Smooth muscle cell (in vitro differentiated cells): Measurements from ENCODE around the gene ATXN3L. TPM values are rescaled to one million over a fixed set of nuclear protein-coding genes. Genes with fewer than 3 reads are reported as not detected.

Source experiments
- DNase-seq: peaks from one replicate; lab custom pipeline; 2025; ENCODE audit not compliant: unreplicated experiment; lab: John Stamatoyannopoulos, UW
- H2AFZ ChIP-seq: fragments of 200-600 bp; sonication (generic); 2 replicates; pipeline ENCODE4 v1.6.0; 2016; ENCODE audit warnings: antibody characterized with exemption, low read depth, mild to moderate bottlenecking
- H3F3A ChIP-seq: fragments of 200-600 bp; sonication (generic); 2 replicates; pipeline ENCODE4 v1.6.0; 2017; ENCODE audit warnings: antibody characterized with exemption, low read depth
- H3K27ac ChIP-seq: fragments of 200-600 bp; sonication (generic); 2 replicates; pipeline ENCODE4 v1.5.1; 2016; ENCODE audit warnings: low read depth, mild to moderate bottlenecking
- H3K27me3 ChIP-seq: fragments of 200-600 bp; sonication (generic); 2 replicates; pipeline ENCODE4 v1.6.1; 2016; ENCODE audit warnings: low read depth, mild to moderate bottlenecking
- H3K36me3 ChIP-seq: fragments of 200-600 bp; sonication (generic); 2 replicates; pipeline ENCODE4 v1.5.1; 2016; ENCODE audit warnings: low read depth
- H3K4me1 ChIP-seq: fragments of 200-600 bp; sonication (generic); 2 replicates; pipeline ENCODE4 v1.5.1; 2016; ENCODE audit warnings: low read depth
- H3K4me2 ChIP-seq: fragments of 200-600 bp; sonication (generic); 2 replicates; pipeline ENCODE4 v1.6.0; 2016; ENCODE audit warnings: mild to moderate bottlenecking
- H3K4me3 ChIP-seq: fragments of 200-600 bp; sonication (generic); 2 replicates; pipeline ENCODE4 v1.5.1; 2016; ENCODE audit warnings: mild to moderate bottlenecking
- H3K79me2 ChIP-seq: fragments of 200-600 bp; sonication (generic); 2 replicates; pipeline ENCODE4 v1.6.0; 2016; ENCODE audit warnings: low read depth, mild to moderate bottlenecking
- H3K9ac ChIP-seq: fragments of 200-600 bp; sonication (generic); 2 replicates; pipeline ENCODE4 v1.6.0; 2016; ENCODE audit warnings: low read depth
- H3K9me3 ChIP-seq: fragments of 200-600 bp; sonication (generic); replicated peaks from 2 replicates; pipeline ENCODE4 v1.5.1; 2016; ENCODE audit warnings: low read depth
- H4K20me1 ChIP-seq: fragments of 200-600 bp; sonication (generic); 2 replicates; pipeline ENCODE4 v1.6.0; 2016; ENCODE audit warnings: low read depth
- WGBS: methylation state at CpG from one replicate; pipeline ENCODE4 v1.1.7; 2016; ENCODE audit warnings: low lambda C conversion rate; 5-methylcytosine and 5-hydroxymethylcytosine counted together
- polyA plus RNA-seq: library from polyadenylated mRNA; unstranded; fragments of >200 nt; fragmentation: Nextera tagmentation; extraction: Ambion mirVana; gene quantifications from 2 replicates; pipeline ENCODE4 v1.2.1, GENCODE V29; 2016
- total RNA-seq: library from RNA; depleted of rRNA; stranded (reverse); fragments of >200 nt; gene quantifications from 2 replicates; pipeline ENCODE4 v1.2.3, GENCODE V29; 2014
- TF ChIP-seq, protein P1 (sequence below): fragments of 200-600 bp; sonication (generic); IDR thresholded peaks from 2 replicates; pipeline ENCODE4 v1.5.1; 2017; ENCODE audit warnings: borderline replicate concordance, mild to moderate bottlenecking, antibody characterized with exemption; ENCODE audit not compliant: insufficient read depth, poor library complexity, severe bottlenecking

ATXN3L gene
- total and polyA plus RNA-seq, 2 experiments from 2014 or later, result not detected

DNA sequence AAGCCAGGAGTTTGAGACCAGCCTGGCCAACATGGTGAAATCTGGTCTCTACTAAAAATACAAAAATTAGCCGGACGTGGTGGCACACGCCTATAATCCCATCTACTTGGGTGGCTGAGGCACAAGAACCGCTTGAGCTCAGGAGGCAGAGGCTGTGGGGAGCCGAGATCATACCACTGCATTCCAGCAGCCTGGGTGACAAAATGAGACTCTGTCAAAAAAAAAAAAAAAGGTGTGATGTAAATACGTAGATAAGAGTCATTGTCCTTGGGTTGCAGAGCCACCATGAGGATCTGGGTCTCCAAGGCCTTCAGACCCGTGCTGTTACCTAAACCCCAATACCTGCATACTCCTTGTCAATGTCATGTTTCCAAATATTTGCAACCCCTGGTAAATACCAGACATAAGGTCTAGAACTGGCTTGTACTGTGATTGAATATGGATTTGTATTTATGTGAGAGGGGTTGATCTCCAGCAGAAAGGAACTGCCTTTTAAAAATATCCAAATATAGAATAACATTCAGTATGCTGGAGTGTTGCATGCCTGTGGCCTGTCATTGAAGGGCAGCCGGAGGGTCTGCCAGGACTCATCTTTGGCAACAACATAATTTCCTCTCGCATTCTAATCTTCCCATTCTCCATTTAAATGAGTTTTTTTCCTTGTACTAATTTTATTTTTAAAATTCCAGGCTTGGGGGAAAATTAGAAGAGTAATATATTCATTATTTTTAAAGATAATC lies 40.4 kb downstream of the ATXN3L start:
- no peaks in the 10 kb centered on the region for H3K27me3 ChIP-seq
- H3K4me1 ChIP-seq, result peaks cover 34% of the 10 kb centered on the region
- H2AFZ ChIP-seq, result no peak overlapping the region
- no peak overlapping the region for H3K4me3 ChIP-seq
- no peak overlapping the region for H3K9ac ChIP-seq
- no peaks in the 10 kb centered on the region for H3K79me2 ChIP-seq
- TF ChIP-seq, protein P1, sequence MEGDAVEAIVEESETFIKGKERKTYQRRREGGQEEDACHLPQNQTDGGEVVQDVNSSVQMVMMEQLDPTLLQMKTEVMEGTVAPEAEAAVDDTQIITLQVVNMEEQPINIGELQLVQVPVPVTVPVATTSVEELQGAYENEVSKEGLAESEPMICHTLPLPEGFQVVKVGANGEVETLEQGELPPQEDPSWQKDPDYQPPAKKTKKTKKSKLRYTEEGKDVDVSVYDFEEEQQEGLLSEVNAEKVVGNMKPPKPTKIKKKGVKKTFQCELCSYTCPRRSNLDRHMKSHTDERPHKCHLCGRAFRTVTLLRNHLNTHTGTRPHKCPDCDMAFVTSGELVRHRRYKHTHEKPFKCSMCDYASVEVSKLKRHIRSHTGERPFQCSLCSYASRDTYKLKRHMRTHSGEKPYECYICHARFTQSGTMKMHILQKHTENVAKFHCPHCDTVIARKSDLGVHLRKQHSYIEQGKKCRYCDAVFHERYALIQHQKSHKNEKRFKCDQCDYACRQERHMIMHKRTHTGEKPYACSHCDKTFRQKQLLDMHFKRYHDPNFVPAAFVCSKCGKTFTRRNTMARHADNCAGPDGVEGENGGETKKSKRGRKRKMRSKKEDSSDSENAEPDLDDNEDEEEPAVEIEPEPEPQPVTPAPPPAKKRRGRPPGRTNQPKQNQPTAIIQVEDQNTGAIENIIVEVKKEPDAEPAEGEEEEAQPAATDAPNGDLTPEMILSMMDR, result no peak
- DNase-seq, result no peak
- no peaks in the 10 kb centered on the region for H3K36me3 ChIP-seq
- H3K27ac ChIP-seq, result no peak overlapping the region
- no peaks in the 10 kb centered on the region for H4K20me1 ChIP-seq
- WGBS, result 40% methylated on average over 9 of the region's 9 CpGs
- no peaks in the 10 kb centered on the region for H3F3A ChIP-seq
- no peaks in the 10 kb centered on the region for H3K9me3 ChIP-seq
- peak overlapping the region; percentile 11 for H3K4me2 ChIP-seq

DNA sequence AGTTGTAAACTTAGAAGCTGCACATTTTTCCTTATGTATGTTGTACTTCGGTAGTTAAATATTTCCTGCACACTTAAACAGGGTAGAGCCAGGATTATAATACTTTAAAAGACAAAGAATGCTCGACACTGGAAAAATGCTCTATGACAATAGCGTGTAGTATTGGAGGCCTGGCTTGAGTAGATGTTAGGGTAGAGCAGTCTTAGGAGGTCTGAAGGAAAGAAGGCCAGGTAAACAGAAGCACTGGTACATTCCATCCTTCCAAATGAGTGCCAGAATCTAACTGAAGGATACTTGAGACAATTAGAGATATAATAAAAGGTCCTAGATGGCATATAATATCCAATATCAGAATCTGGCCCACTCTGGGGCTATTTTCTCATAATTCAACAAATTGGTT lies 42.3 kb downstream of the ATXN3L start:
- Histone ChIP-seq H3K9me3 (no peaks in the 10 kb centered on the region), H3K4me2 (peak overlapping the region; percentile 45), H3K36me3 (no peaks in the 10 kb centered on the region), H3K4me1 (peaks cover 17% of the 10 kb centered on the region), H2AFZ (peak overlapping the region; percentile 48), H4K20me1 (no peaks in the 10 kb centered on the region), H3K79me2 (no peaks in the 10 kb centered on the region), H3K27me3 (no peaks in the 10 kb centered on the region), H3K27ac (peak overlapping the region; percentile 21), H3K9ac (no peak overlapping the region), H3K4me3 (no peak overlapping the region), H3F3A (no peaks in the 10 kb centered on the region)
- WGBS, result 38% methylated on average over 3 of the region's 3 CpGs
- DNase-seq, result no peak
- TF ChIP-seq, protein P1, result no peak

DNA sequence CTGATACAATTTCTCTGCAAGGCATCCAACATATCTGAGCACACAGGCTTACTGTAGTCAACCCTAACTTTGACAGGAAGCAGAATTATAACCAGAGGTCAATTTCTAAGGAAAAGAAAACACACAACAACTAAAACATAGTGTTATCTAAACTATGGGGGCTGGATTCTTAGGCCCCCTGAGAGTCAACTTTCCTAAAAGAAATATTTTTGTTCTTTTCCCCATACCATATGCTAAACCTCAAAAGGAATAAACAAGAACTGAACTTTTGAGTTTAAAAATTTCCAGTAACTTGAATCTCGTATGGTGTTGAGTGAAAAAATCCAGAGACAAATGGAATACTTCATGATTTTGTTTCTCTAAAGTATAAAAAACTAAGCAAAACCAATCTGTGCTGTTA lies 42.9 kb downstream of the ATXN3L start:
- peak overlapping the region; percentile 45 for H3K4me2 ChIP-seq
- no peaks in the 10 kb centered on the region for H3K9me3 ChIP-seq
- H3K27ac ChIP-seq, result peak overlapping the region; percentile 21
- WGBS, result 24% methylated on average over 1 of the region's 1 CpG
- H3K4me1 ChIP-seq, result peaks cover 17% of the 10 kb centered on the region
- no peak overlapping the region for H3K4me3 ChIP-seq
- no peak for DNase-seq
- H3K79me2 ChIP-seq, result no peaks in the 10 kb centered on the region
- no peaks in the 10 kb centered on the region for H3K36me3 ChIP-seq
- H4K20me1 ChIP-seq, result no peaks in the 10 kb centered on the region
- peak overlapping the region; percentile 48 for H2AFZ ChIP-seq
- TF ChIP-seq, protein P1, result no peak
- no peak overlapping the region for H3K9ac ChIP-seq
- H3F3A ChIP-seq, result no peaks in the 10 kb centered on the region
- no peaks in the 10 kb centered on the region for H3K27me3 ChIP-seq

DNA sequence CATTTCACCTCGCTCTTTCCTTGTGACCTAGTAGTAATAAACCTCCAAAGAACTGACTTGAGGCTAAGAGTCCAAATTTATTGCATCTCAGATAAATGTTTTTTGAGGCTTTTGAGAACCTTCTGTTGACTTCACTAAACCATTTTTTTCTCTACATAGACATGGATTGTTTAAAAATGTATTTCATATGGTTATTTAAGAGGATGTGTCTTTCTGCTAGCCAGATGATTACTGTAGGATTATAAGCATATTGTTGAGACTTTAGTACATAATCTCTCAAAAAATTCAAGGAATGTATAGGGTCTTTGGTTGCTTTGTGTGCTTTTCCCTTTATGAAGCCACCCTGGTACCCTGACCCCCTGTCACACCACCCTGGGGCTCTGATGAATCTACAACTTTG lies 44.8 kb downstream of the ATXN3L start:
- Histone ChIP-seq H3K4me2 (no peak overlapping the region), H4K20me1 (no peaks in the 10 kb centered on the region), H3F3A (no peaks in the 10 kb centered on the region), H3K27ac (no peak overlapping the region), H3K4me1 (peaks cover 17% of the 10 kb centered on the region), H2AFZ (no peak overlapping the region), H3K4me3 (no peak overlapping the region), H3K27me3 (no peaks in the 10 kb centered on the region), H3K9ac (no peak overlapping the region), H3K79me2 (no peaks in the 10 kb centered on the region), H3K9me3 (no peaks in the 10 kb centered on the region), H3K36me3 (no peaks in the 10 kb centered on the region)
- 97% methylated on average over 1 of the region's 1 CpG for WGBS
- no peak for DNase-seq
- TF ChIP-seq, protein P1, result no peak
